ENCODE data around the gene CRIP2. TPM values are rescaled to one million over a fixed set of nuclear protein-coding genes. Genes with fewer than 3 reads are reported as not detected.

The CRIP2 gene
- total and polyA plus RNA-seq, 2 of the 13 experiments (the other 11 are each of a cell fraction or from before 2014, with no cell fraction given): 31.6 to 37.9 TPM

- TF ChIP-seq, protein P1, sequence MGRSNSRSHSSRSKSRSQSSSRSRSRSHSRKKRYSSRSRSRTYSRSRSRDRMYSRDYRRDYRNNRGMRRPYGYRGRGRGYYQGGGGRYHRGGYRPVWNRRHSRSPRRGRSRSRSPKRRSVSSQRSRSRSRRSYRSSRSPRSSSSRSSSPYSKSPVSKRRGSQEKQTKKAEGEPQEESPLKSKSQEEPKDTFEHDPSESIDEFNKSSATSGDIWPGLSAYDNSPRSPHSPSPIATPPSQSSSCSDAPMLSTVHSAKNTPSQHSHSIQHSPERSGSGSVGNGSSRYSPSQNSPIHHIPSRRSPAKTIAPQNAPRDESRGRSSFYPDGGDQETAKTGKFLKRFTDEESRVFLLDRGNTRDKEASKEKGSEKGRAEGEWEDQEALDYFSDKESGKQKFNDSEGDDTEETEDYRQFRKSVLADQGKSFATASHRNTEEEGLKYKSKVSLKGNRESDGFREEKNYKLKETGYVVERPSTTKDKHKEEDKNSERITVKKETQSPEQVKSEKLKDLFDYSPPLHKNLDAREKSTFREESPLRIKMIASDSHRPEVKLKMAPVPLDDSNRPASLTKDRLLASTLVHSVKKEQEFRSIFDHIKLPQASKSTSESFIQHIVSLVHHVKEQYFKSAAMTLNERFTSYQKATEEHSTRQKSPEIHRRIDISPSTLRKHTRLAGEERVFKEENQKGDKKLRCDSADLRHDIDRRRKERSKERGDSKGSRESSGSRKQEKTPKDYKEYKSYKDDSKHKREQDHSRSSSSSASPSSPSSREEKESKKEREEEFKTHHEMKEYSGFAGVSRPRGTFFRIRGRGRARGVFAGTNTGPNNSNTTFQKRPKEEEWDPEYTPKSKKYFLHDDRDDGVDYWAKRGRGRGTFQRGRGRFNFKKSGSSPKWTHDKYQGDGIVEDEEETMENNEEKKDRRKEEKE (IDR thresholded peaks at IDR 0.05): no peak
- TF ChIP-seq MEIS2 (CRISPR knock-in tag; IDR thresholded peaks at IDR 0.05): peak; percentile 9; the same call in 1 of the 2 replicates
- no peak for TF ChIP-seq ZNF20 (CRISPR knock-in tag; IDR thresholded peaks at IDR 0.05)
- TF ChIP-seq CCDC6 (CRISPR knock-in tag; IDR thresholded peaks at IDR 0.05): 0 out of 2 replicates have a peak, but pooled peaks have one; percentile 26
- TF ChIP-seq, protein P2, sequence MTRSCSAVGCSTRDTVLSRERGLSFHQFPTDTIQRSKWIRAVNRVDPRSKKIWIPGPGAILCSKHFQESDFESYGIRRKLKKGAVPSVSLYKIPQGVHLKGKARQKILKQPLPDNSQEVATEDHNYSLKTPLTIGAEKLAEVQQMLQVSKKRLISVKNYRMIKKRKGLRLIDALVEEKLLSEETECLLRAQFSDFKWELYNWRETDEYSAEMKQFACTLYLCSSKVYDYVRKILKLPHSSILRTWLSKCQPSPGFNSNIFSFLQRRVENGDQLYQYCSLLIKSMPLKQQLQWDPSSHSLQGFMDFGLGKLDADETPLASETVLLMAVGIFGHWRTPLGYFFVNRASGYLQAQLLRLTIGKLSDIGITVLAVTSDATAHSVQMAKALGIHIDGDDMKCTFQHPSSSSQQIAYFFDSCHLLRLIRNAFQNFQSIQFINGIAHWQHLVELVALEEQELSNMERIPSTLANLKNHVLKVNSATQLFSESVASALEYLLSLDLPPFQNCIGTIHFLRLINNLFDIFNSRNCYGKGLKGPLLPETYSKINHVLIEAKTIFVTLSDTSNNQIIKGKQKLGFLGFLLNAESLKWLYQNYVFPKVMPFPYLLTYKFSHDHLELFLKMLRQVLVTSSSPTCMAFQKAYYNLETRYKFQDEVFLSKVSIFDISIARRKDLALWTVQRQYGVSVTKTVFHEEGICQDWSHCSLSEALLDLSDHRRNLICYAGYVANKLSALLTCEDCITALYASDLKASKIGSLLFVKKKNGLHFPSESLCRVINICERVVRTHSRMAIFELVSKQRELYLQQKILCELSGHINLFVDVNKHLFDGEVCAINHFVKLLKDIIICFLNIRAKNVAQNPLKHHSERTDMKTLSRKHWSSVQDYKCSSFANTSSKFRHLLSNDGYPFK (CRISPR knock-in tag; IDR thresholded peaks at IDR 0.05; ENCODE audit: borderline replicate concordance): peak; percentile 20; the same call in 1 of the 2 replicates
- peak; percentile 34; the same call in 1 of the 2 replicates for TF ChIP-seq ZNF292 (CRISPR knock-in tag; IDR thresholded peaks at IDR 0.05; ENCODE audit: borderline replicate concordance, low read depth)
- peak; percentile 55 for TF ChIP-seq MED8 (CRISPR knock-in tag; IDR thresholded peaks at IDR 0.05; ENCODE audit: insufficient replicate concordance)
- peak; percentile 10; the same call in 1 of the 2 replicates for TF ChIP-seq ARID4A (CRISPR knock-in tag; IDR thresholded peaks at IDR 0.05; ENCODE audit: borderline replicate concordance)
These were observed 1.6 kb downstream of the CRIP2 start (continued) for GRCh38 chr14:105476097-105476830.

Measured in HepG2 (cell line).